SK-N-MC (cell line): ENCODE data around the gene UTF1.

ENCODE experiments used
- EZH2 ChIP-seq: fragments of 200-600 bp; sonication (generic); IDR thresholded peaks from one replicate; pipeline ENCODE4 v1.6.1; 2017; ENCODE audit warnings: antibody characterized with exemption
- FOXP2 ChIP-seq: optimal IDR thresholded peaks from 2 replicates; pipeline ENCODE3; 2011; ENCODE audit warnings: mild to moderate bottlenecking, moderate library complexity; ENCODE audit not compliant: insufficient read depth; ENCODE audit errors: extremely low read length, control extremely low read depth
- POLR2AphosphoS5 ChIP-seq: IDR thresholded peaks from 2 replicates; pipeline ENCODE4 v1.6.1; 2012; ENCODE audit warnings: mild to moderate bottlenecking, low read depth, low read length, borderline replicate concordance

GRCh38 chr10:133214468-133215410 lies 15.3 kb upstream of the UTF1 start:
- no peak for TF ChIP-seq POLR2AphosphoS5
- TF ChIP-seq EZH2, result no peak
- TF ChIP-seq FOXP2, result no peak
